Mesenteric fat pad (tissue), 1 donor: ENCODE measurements around the gene LZTS3. TPM values are rescaled to one million over a fixed set of nuclear protein-coding genes. Genes with fewer than 3 reads are reported as not detected.
"Not testable (repeated sequence)": the region's sequence is repeated elsewhere in the genome, so short reads cannot be mapped to it uniquely, and the experiment has no call there.

Source experiments
- DNase-seq: peaks from one replicate; pipeline ENCODE4 v3.0.0-alpha.2; 2020; ENCODE audit warnings: low spot score
- total RNA-seq: library from RNA; stranded (reverse); fragmentation: NEBNext Ultra II Directional; extraction: Animal tissue kit (Norgen Biotek cat#: 25700); gene quantifications from one replicate; pipeline ENCODE4 v1.2.1, GENCODE V29; 2021
- donor health status: DM: yes; HTN: yes; CAD: no.

The LZTS3 gene
- total RNA-seq, 1 donor from 2014 or later, result 6.2 TPM

DNA sequence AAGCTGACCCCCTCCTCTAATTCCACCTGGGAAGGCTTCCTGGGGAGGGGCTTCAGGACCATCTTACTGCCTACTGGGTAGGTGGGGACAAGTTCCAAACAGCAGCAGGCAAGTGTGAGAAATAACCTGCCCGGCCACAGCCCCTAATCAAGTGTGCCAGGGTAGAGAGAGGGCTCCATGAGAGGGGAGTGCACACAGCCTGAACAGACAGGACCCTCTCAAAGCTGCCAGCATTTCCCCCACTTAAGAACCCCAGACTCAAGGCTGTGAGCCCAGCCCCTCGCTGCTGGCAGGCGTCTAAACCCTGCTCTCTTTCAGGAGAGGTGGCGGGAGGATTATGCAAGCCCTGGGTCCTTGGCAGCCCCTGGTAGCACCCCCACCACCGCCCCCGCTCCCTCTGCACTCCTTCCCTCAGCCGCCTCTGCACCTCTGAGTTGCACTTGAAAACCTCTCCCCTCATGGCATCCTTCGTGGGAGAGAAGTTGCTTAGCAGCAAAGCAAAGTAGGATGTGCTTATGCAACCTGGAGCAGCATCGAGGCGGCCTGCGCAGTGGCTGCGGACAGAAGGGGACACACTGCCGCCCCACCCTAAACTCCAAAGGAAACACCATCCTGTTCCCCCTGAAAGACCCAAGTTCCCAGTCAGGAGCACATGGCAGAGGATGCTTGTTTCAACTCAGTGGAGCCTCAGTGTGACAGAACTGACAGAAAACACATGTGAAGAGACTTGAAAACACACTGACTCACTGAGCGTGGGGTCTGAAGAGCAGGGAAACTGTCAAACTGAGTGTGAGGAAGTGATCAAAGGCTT is 20.7 kb upstream of the LZTS3 start:
- DNase-seq, result no peak

DNA sequence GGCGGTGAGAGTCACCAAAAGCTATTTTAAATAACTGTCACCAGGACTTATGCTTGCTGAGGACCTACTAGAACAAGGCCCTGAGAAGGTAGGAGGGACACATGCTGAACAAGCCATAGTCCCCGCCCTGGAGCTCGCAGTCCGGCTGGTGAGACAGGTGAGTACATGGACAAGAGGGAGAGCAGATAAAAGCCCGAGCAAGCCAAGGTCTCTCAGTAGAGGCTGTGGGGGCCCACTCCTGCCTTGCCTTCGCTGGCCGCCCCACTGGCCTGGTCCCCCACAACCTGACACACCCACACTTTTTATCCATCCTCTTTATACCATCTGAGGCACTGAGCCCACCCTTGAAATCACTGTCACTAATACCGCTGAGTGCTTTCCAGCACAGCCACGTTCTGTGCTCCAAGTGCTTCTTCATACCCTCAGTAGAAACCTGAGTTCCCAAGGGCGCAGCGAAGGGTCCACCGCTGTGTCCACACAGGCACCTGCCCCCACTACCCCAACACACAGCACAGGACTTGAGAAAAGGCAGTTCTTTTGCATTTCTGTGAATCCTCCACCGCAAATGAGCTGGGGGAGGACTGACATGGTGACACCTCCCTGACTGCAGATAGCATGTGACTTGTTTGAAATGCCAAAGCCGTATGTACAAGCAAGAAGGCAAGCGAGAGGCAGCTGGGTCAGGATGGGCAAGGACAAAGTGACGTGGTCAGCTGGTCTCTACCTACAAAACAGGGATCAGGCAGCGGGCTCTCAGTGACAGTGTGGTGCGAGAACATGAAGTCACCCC is 19.1 kb upstream of the LZTS3 start:
- DNase-seq, result no peak

DNA sequence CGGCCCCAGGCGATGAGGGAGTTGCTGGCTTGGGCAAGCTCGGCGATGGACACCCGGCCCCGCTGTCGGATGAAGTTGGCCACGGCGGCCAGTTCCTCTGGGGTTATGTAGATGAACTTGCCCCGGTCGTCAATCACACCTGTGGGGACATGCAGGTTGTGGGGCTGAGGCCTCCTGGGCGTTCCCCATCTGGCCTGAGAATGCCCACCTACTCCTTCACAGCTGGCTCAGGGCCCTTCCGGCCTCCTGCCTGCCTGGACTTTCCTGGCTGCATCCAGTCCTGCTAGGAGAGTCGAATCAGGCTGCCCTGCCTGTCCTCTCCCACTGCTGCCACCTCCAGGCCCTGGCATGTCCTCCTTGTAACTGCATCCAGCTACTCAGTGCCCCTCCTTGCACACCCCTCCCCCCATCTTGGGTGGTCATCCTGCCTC is 17.3 kb upstream of the LZTS3 start:
- no peak for DNase-seq

DNA sequence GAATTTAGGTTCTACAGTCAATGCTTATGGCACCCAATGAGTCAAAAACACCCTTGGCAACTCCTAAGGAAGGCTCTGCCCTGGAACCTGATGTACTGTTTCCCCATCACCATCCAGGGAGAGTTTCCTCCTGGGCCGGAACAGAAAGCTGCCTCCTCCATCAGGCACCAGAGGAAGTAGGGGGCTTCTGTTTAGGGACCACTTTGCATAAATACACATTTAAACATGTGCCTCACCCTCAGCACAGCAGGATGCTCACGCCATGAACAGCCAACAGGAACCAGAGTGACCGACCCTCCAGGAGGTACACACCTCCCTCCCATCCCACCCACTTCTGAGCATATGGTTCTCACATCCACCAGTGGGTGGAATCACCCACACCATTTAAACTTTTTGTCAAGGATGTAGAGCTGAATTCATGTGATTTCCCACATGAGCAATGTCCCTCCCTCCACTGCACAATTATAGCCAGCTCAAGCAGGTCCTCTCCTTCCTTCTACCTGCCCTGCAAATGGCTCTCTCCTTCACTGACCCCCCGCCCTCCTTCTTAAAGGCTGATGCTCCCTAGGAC is 16.3 kb upstream of the LZTS3 start:
- no peak for DNase-seq

DNA sequence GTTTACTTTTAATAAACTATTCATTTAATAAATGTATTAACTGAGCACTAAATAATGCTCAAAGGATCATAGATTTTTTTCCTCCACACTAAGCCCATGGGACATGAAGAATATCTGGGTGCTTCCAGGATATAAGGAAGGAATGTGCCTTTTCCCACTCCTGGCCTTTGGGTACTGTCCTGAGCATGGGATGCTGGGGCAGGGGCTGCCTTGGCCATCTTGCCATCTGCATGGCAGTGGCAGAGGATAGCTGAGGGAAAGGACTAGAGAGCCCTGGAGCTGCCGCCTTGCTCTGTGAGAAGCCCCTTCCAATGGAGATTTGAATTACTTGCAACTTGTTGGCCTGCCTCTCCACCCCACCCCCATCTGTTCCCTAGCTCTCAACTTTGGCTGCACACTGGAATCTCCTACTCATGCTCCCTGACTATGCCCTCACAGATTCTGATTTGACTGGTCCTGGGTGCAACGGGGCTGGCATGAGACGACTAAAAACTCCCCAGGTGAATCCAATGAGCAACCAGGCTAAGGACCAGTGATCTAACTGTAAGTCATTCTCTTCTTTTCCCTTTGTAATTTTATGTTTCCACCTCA is 15.6 kb upstream of the LZTS3 start:
- DNase-seq, result no peak

DNA sequence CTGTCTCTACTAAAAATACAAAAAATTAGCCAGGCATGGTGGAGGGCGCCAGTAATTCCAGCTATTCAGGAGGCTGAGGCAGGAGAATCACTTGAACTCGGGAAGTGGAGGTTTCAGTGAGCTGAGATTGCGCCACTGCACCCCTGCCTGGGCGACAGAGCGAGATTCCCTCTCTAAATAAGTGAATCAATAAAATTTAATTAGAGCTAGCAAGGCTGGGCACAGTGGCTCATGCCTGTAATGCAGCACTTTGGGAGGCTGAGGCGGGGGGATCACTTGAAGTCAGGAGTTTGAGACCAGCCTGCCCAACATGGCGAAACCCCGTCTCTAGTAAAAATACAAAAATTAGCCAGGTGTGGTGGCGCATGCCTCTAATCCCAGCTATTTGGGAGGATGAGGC is 14.5 kb upstream of the LZTS3 start:
- DNase-seq, result not testable (repeated sequence)

DNA sequence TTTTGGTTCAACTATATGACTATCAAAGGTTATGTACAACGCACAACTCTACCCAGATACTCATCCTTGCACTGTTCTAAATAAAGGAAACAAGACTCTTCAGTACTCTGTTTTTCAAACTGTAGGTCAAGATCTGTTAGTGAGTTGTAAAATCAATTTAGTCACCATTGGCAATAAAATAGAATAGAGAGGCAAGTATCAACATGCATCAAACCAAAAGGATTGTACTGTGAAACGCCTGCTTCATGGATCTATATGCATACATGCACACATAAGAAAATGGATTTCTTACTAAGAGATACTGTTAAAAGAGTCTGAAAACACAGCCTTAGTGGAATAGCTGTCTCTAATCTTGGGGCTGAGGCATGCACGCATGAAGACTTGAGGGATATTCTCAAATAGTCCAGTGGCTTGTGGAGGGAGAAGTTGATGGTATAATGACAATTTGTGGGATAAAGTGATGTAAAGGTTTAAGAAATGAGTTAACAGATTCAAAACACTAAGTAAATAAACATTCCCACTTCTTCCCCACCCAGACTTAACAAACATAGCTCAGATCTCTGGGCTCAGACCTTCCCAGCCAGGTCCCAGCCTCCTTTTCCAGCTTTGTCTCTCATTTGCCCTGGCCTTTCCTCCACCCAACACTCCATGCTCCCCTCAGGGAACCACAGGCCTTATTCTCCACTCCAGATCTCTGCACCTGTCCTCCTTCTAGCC is 10.7 kb upstream of the LZTS3 start:
- DNase-seq, result no peak

DNA sequence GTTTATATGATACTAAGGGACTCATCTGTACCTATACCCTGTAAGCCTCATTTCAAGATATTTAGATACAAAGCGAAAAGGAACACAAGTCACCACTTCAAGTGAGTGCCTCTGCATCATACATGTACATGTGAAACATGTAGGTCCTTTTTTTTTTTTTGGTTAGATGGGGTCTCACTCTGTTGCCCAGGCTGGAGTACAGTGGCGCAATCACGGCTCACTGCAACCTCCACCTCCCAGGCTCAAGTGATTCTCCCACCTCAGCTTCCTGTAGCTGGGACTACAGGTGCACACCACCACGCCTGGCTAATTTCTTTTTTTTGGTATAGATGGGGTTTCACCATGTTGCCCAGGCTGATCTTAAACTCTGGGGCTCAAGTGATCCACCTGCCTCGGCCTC is 9.1 kb upstream of the LZTS3 start:
- not testable (repeated sequence) for DNase-seq

DNA sequence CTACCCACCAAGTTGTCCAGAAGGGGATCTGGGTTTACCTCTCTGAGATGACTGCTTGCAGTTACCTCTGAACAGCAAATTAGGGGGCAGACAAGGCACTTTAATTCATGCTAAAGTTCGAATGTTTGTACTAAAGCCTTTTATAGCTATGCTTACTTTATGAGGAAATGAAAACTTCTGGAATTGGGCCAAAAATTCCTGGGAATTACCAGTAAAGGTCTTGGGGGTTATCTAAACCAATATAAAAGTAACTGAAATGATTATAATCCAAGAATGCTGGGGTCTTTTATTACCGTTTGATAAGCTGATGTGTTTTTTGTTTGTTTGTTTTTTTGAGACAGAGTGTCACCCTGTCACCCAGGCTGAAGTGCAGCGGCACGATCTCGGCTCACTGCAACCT is 7.9 kb upstream of the LZTS3 start:
- DNase-seq, result no peak

DNA sequence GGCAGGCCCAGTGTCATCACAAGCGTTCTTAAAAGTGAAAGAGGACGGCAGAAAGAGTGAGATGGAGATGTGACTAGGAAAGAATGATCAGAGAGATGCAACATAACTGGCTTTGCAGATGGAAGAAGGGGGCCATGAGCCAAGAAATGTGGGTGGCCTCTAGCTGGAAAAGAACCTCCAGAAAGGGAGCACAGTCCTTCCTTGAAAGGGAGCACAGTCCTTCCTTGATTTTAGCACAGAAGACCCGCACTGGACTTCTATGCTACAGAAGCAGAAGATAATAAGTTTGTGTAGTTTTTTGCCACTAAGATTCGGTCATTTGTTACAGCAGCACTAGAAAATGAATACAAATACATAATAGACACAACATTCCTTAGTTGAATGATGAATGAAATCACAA is 7.0 kb upstream of the LZTS3 start:
- DNase-seq, result no peak

DNA sequence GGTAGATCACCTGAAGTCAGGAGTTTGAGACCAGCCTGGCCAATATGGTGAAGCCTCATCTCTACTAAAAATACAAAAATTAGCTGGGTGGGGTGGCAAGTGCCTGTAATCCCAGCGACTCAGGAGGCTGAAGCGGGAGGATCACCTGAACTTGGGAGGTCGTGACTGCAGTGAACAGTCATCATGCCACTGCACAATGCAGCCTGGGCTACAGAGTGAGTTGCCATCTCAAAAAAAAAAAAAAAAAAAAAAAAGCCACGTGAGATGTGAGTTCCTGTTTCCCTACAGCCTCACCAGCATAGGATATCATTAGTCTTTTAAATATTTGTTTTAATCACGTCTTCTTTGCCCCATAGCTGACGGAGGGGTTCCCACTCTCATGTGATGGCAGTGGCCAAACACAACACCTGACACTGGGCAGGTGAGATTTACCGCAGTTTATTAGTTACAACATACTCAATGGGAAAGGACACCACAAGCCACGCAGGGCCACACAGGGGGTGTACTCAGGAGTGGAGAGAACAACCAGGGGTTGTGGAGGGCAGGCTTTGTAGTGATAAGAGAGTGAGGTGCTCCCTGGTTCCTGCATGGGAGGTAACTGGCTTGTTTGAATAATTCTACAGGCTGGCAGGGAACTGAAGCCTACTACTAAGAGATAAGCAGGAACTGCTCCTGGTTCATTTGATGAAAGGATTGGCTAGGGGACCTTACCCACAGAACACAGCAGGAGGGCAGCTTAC is 4.6 kb upstream of the LZTS3 start:
- DNase-seq, result no peak

DNA sequence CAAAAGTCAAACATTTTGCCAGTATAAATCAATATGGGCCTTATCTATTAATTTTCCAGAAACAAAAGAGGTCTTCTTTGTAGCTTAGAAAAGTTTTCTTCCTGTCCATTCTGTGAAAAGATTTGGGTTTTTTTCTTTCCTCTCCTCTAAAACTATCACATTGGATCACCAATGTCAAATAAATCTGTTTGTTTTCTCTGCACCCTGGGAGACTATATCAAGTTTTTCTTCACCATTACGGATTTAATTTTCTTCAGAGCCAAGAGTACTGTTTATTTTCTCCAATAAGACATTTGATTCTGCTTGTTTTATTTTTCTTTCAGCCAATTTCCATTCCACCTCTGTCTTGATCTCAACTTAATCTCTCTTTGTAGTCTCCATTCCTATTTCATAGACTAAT is 1.9 kb upstream of the LZTS3 start:
- no peak for DNase-seq

DNA sequence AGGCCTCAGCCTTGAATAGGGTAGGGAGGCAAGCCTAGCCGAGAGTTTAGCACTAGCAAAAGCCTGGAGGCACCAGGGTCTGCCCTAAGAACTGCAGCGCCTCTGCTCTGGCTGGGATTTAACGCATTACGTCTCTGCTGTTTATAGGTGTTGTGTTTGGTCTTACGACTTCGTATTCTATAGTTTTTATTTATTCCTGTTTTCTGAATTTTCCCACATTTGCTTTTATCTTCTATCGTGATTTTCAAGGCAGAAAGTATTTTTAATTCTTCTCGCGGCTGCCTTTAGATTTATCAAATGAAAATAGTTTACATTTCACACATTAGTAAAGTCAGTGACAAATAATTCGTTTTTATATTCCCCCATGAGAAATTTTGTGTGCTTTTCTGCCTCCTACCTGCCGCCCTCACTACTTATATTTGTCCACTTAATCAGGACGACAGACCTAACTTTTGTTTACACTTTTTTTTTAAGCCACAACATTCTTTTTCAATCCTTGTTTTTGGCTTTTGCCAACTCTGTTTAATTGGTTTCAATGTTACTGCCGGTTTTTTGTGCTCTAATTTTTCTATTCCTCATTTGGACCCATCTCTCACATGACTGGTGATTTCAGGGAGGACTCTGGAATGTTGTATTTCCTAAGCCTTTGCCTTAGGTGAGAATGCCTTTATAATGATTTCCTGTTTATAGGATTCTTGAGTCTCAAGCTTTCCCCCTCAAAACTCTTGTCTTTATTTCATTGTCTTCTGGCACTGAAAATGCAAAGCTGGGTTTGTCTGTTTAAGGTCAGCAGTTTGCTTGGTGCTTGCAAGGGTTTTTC is 1.3 kb upstream of the LZTS3 start:
- DNase-seq, result no peak

DNA sequence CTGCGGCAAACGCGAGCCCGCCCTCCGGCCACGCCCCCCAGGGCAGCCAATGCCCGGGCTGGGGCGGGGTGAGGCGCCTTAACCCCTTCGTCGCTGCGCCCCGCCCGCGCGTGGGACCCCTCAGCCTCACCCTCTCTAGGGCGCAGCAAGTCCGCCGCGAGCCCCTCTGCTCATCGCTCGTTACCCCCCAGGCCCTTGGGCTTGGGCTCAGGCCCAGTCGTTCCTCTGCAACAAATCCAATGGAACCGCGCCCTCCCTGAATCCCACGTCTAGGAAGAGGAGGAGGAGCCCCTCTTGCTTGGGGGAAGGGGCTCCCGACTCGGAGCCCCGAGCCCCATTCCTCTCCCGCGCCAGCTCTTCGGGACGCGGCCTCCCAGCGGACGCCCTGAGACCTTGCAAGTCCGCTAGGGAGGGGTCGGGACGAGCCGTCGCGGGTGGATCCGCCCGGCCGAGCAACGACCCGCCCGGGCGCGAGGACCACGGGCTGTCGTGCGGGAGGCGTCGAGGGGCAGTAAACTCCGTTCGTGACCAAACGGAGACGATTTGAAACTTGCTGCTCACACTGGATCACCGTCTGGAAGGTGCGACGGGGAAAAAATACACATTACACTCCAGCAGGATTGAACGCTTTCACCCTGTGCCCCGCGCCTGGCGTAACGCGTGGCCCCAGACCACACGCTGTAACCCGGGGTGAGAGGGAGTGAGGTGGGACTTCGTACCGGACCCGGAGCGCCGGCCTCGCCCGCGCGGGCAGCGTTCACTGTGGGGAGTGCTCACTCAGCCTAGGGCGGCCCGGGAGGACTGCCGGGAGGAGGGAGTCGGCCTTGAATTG is 477 bp upstream of the LZTS3 start:
- peak; percentile 96 for DNase-seq

DNA sequence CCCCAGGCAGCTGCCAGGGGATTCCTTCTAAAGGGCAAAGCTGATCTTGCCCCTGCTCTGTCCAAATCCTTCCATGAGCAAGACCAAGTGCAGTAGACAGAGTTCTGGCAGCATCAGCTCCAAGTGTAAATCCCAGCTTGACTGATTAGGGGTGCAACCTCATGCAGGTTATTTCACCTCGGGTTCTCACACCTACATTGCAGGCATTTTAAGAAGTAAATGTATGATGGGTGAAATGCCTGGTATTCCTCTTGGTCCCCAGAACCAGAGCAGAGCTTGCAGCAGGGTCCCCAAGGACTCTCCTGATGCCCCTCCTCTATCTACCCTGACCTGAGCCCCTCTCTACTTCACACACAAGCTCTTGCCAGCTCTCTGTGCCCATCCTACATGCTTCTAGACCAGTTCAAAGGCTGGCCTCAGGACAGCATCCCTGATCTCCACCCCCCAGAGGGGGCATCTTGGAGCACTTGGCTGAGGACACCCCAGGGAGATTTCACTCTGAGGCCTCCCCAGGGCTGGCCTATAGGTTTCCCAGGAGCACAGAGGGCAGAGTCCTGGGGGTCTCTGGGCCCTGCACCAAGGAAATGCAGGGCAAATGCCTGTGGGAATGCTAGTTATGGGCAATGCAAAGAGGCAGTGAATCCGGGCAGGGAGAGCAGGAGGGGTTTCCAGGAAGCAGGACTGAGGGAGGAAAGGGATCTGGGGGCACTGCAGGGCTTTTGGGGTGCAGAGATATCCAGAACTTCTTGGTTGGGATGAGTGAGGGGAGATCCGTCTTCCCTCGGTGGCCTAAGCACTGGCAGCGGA is 1.0 kb downstream of the LZTS3 start:
- DNase-seq, result peak; percentile 75

DNA sequence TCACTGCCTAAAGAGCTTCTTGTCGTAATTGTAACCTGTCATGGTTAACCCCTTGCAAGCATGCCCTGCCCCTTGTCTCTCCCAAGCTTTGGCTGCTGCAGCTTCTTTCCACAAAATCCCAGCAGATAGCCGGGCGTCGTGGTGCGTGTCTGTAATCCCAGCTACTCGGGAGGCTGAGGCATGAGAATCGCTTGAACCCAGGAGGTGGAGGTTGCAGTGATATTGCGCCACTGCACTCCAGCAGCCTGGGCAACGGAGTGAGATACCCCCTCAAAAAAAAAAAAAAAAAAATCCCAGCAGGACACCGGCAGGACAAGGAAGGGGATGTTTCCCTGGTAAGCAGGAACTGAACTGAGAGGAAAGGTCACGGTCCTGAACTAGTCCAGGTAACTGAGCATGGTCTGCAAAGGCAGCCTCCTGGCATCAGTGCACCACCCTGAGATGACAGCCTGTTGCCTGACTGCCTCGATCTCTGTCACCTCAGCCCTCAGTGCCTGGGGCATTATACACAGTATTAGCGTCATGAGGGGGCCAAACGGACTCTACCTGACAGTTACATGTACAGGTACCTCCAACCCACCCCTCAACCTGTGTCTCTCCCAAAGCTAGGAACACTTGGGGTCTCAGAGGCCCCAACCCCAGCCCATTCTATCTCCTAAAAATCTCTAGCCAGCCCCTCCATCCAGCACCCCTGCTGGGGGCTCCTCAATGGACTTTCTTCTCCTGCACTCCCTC is 1.8 kb downstream of the LZTS3 start:
- peak; percentile 71 for DNase-seq
